GM12878 (cell line): ENCODE data around the gene TBC1D1.

Source experiments
- CTCF ChIP-seq, 3 experiments: IDR thresholded peaks in 2 of 3; conservative IDR thresholded peaks in 1 of 3; 2 replicates each; pipeline ENCODE4 v1.5.1; 2011; ENCODE audit warnings: low read depth in 3 of 3, low read length in 3 of 3, mild to moderate bottlenecking in 3 of 3, control low read depth in 2 of 3, moderate library complexity in 2 of 3, inconsistent platforms in 1 of 3, mixed read lengths in 1 of 3; ENCODE audit not compliant: control insufficient read depth in 2 of 3, insufficient read depth in 1 of 3; ENCODE audit errors: extremely low read depth in 1 of 3
- EZH2 ChIP-seq: IDR thresholded peaks from 2 replicates; pipeline ENCODE4 v1.6.1; 2012; ENCODE audit warnings: low read depth, mild to moderate bottlenecking, control low read depth, inconsistent platforms, low read length, borderline replicate concordance; ENCODE audit not compliant: control insufficient read depth
- MXI1 ChIP-seq: fragments of 150-350 bp; IDR thresholded peaks from 2 replicates; pipeline ENCODE4 v1.6.1; 2011; ENCODE audit warnings: low read depth, mild to moderate bottlenecking, inconsistent platforms, low read length, improper control_type of control experiment
- POLR2A ChIP-seq: IDR thresholded peaks from 2 replicates; pipeline ENCODE4 v1.6.1; 2011; ENCODE audit warnings: low read depth, mild to moderate bottlenecking, low read length
- ZBTB4 ChIP-seq: fragments of 450-650 bp; formaldehyde crosslinking; IDR thresholded peaks from 2 replicates; pipeline ENCODE4 v1.4.0; 2022; ENCODE audit warnings: mild to moderate bottlenecking, moderate library complexity
- ZBTB40 ChIP-seq: fragments of 450-650 bp; IDR thresholded peaks from 2 replicates; pipeline ENCODE4 v1.6.1; 2016; ENCODE audit warnings: mild to moderate bottlenecking, moderate library complexity, borderline replicate concordance

GRCh38 chr4:38060829-38061431 lies 170.0 kb downstream of the TBC1D1 start:
- no peak for TF ChIP-seq POLR2A
- no peak for TF ChIP-seq CTCF (IDR thresholded peaks at IDR 0.05 in 2 of 3, conservative IDR thresholded peaks at IDR 0.05 in 1 of 3; ENCODE audit: control insufficient read depth in 2 of 3, extremely low read depth in 1 of 3, insufficient read depth in 1 of 3, low read depth in 3 of 3, low read length in 3 of 3)
- no peak for TF ChIP-seq MXI1
- TF ChIP-seq EZH2: no peak
- TF ChIP-seq ZBTB40: no peak
- no peak for TF ChIP-seq ZBTB4 (CRISPR knock-in tag)
